HG02798 (cell line): ENCODE results near the gene RASAL1.

Experiments used
- ATAC-seq: cut with Tn5 transposase; IDR thresholded peaks from one replicate; pipeline ENCODE4 v1.9.1; 2021; ENCODE audit warnings: mild to moderate bottlenecking; ENCODE audit not compliant: unreplicated experiment, poor library complexity

Gene RASAL1, protein sequence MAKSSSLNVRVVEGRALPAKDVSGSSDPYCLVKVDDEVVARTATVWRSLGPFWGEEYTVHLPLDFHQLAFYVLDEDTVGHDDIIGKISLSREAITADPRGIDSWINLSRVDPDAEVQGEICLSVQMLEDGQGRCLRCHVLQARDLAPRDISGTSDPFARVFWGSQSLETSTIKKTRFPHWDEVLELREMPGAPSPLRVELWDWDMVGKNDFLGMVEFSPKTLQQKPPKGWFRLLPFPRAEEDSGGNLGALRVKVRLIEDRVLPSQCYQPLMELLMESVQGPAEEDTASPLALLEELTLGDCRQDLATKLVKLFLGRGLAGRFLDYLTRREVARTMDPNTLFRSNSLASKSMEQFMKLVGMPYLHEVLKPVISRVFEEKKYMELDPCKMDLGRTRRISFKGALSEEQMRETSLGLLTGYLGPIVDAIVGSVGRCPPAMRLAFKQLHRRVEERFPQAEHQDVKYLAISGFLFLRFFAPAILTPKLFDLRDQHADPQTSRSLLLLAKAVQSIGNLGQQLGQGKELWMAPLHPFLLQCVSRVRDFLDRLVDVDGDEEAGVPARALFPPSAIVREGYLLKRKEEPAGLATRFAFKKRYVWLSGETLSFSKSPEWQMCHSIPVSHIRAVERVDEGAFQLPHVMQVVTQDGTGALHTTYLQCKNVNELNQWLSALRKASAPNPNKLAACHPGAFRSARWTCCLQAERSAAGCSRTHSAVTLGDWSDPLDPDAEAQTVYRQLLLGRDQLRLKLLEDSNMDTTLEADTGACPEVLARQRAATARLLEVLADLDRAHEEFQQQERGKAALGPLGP

GRCh38 chr12:113135178-113136127 lies at the start of gene RASAL1:
RASAL1 (minus strand) TSS chr12:113135761; CDS start chr12:113135462, 299 bp downstream.
- ATAC-seq, result peak; percentile 52

DNA sequence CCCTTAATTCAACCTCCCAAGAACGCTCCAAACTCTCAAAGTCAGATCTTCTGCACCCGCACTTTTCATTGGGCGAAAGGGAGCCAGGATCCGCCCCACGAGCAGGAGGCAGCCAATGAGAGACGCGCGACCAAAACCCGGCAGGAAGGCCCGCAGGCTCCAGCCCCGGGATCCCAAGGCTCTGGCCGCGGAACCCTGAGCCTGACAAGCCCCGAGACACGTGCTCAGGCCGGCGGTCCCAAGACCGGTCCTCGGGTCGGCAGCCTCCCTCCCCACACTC lies 49.3 kb upstream of the RASAL1 start:
- peak; percentile 80 for ATAC-seq

DNA sequence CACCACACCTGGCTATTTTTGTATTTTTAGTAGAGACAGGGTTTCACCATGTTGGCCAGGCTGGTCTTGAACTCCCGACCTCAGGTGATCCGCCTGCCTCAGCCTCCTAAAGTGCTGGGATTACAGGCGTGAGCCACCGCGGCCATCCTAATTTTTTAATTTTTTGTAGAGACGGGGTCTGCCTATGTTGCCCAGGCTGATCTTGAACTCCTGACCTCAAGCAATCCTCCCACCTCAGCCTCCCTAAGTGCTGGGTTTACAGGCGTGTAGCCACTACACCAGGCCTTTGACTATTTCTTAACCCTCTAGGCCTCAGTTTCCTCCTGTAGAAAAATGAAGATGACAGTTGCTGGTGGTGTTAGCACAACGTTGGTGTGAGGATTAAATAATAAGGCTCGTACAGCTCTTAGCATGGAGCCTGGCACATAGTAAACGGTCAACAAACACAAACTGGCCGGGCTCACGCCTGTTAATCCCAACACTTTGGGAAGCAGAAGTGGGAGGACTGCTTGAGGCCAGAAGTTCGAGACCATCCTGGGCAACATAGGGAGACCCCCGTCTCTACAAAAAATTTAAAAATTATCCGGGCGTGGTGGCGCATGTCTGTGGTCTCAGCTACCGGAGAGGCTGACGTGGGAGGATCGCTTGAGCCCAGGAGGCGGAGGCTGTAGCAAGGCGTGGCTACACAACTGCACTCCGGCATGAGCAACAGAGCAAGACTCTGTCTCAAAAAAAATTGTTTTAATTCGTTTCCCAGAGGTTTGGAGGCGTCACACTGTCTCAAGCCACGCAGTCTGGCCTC lies 48.7 kb upstream of the RASAL1 start:
- peak; percentile 55 for ATAC-seq

DNA sequence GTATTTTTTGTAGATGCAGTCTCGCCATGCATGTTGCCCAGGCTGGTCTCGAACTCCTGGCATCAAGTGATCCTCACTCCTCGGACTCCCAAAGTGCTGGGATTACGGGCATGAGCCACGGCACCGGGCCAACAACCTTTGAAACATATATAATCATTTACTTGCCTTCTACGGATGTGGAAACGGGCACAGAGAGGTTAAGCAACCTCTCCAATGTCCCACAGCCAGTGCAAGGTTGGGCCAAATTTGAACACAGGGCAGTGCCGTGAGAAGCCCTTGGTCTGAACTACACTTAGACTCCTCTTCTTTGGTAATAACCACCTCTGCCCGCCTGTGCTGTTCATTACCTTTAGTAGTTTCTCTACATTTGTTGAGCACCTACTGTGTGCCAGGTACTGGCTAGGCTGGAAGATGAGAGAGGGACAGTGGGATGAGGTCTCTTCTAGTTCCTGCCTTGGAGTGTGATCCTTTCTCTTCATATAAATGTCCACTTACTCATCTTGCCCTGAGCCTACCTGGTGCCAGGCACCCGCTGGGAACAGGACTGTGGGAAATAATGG lies 47.5 kb upstream of the RASAL1 start:
- ATAC-seq, result no peak

- no peak for ATAC-seq
Measured at GRCh38 chr12:113181975-113182374, 46.4 kb upstream of the RASAL1 start.

DNA sequence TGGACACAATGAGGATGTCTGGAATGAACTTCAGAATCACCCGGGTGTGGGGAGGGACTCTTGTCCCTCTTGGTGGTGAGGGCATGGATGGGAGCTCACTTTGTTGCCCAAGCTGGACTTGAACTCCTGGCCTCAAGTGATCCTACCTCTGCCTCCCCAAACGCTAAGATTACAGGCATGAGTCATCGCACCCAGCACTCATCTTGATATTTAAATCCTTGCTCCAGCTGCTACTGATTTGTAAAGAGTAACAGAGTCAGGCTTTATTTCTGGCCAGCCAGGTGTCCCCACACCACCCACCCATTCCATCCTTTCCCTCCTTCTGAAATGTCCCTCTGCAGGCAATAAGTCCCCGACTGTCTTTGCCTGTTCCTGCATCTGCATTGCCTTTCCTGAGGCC lies 44.8 kb upstream of the RASAL1 start:
- no peak for ATAC-seq

GRCh38 chr12:113179023-113179422 lies 43.5 kb upstream of the RASAL1 start:
- ATAC-seq, result no peak

- peak; percentile 50 for ATAC-seq
Measured at GRCh38 chr12:113174461-113175384, 39.2 kb upstream of the RASAL1 start.

- ATAC-seq, result peak; percentile 76
Measured at GRCh38 chr12:113173081-113173698, 37.6 kb upstream of the RASAL1 start.

DNA sequence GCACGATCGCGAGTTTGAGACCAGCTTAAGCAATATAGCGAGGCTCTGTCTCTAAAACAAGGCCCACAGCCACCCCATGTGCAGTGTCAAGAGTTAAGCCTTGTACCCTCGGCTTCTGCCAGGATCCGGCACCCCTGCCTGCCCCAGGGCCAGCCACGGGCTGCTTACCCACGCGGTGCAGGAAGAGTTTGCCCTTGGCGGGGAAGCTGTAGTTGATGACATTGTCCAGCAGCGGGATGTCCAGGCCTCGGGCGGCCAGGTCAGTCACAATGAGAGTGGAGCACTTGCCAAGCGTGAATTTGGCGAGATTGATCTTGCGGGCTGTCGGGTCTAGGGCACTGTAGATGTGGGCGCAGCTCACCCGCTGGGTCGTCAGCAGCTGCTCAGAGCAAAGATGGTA lies 36.6 kb upstream of the RASAL1 start:
- ATAC-seq, result no peak

DNA sequence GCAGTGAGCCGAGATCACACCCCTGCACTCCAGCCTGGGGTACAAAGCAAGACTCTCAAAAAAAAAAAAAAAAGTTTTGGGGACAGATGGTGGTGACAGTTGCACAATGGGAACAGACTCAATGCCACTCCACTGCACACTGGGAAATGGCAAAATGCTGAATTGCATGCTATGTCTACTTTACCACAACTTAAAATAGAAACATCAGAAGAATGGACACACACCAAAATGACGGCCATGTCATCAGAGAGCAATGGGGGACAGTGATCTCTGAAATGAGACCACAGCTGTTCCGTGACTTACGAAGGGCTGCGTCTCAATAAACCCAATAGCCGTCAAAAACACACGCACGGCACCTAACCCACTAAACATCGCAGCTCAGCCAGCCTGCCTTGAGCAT lies 36.0 kb upstream of the RASAL1 start:
- ATAC-seq, result no peak

DNA sequence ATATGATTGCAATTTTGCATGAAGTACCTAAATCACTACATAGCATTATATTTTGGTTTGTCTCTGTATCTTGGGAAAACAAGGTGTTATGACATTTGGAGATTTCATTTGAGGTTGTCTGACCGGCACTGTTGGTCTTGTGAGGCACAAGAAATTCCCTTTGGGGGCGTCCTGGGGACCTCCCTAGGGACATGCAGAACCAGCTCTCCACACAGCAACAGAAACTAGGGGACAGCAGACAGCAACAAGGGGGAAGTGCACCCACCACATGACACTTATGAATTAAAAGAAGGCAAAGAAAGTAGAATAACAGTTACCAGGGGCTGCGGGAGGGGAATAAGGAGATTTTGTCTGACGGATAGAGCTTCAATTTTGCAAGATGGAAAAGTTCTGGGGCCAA lies 35.4 kb upstream of the RASAL1 start:
- no peak for ATAC-seq

DNA sequence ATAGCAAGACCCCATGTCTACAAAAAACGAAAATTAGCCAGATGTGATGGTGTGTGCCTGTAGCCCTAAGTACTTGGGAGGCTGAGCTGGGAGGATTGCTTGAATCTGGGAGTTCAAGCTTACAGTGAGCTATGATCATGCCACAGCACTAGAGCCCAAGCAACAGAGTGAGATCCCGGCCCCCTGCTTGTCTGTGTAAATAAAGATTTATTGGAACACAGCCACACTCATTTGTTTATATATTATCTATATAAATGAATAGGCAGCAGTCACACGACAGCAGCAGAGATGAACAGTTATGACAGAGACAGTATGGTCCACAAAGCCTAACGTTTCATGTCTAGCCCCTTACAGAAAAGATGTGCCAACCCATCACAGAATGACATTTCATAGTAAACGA lies 34.9 kb upstream of the RASAL1 start:
- no peak for ATAC-seq

DNA sequence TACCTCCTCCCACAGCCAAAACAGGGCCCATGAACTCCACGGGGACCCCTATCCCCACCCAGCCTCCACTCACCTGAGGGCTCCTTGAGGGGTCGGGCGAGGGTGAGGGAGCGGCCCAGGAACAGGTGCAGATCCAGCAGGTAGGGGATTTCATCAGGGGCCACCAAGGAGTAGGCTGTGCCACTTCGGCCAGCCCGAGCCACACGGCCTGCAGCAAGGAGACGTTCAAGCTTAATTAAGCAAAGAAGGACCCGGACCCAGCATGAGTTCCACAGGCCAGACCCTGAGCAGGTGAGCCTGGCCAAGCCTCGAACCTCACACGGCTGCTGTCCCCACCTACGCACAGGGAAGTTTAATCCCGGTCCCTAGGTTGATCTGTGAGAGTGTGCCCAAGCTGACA lies 34.1 kb upstream of the RASAL1 start:
- ATAC-seq, result no peak

DNA sequence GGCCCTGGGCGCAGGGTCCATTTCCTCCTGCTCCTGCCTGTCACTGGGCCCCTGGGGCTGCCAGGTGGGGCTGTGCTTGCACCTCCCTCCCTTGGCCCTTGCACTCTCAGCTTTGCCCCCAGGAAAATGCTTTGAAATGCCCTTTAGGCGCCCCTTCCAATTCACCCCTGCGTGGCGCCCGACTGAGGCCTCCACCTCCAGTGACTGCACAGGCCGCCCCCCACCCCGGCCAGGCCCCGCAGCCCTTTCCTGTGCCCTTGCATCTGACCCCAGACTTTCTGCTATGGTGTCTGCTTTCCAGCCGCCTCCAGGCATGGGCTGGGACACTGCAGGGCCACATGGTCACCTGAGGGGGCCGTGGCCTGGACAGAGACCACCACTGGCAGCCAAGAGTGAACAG lies 32.3 kb upstream of the RASAL1 start:
- ATAC-seq, result no peak

GRCh38 chr12:113165521-113166450 lies 30.2 kb upstream of the RASAL1 start:
- no peak for ATAC-seq

- no peak for ATAC-seq
Measured at GRCh38 chr12:113164014-113164413, 28.5 kb upstream of the RASAL1 start.
